GM23338 (cell line): ENCODE data around the gene CAMKK2. TPM values are rescaled to one million over a fixed set of nuclear protein-coding genes. Genes with fewer than 3 reads are reported as not detected.

Experiments used
- ATAC-seq: fragments of 200-7000 bp; cut with Tn5 transposase; 3 replicates; pipeline ENCODE4 v1.9.1; 2020
- DNase-seq: peaks from one replicate; pipeline ENCODE4 v3.0.0-alpha.2; 2015; ENCODE audit warnings: low spot score
- H2AFZ ChIP-seq: fragments of 200-600 bp; sonication (generic); 2 replicates; pipeline ENCODE4 v1.8.0; 2016; ENCODE audit warnings: antibody characterized with exemption, mild to moderate bottlenecking, moderate library complexity
- H3F3A ChIP-seq: fragments of 200-600 bp; sonication (generic); replicated peaks from 2 replicates; pipeline ENCODE4 v1.8.0; 2017; ENCODE audit warnings: antibody characterized with exemption, mixed run types, low read depth
- H3K27ac ChIP-seq: fragments of 200-600 bp; sonication (generic); 2 replicates; pipeline ENCODE4 v1.6.1; 2016; ENCODE audit warnings: low read depth
- H3K27me3 ChIP-seq: fragments of 200-600 bp; sonication (generic); 2 replicates; pipeline ENCODE4 v1.8.0; 2016; ENCODE audit warnings: mild to moderate bottlenecking, mixed run types, moderate library complexity; ENCODE audit not compliant: insufficient read depth
- H3K36me3 ChIP-seq: fragments of 200-600 bp; sonication (generic); 2 replicates; pipeline ENCODE4 v1.8.0; 2016; ENCODE audit warnings: mild to moderate bottlenecking; ENCODE audit not compliant: insufficient read depth
- H3K4me1 ChIP-seq: fragments of 200-600 bp; sonication (generic); 2 replicates; pipeline ENCODE4 v1.8.0; 2016; ENCODE audit warnings: mild to moderate bottlenecking, moderate library complexity; ENCODE audit not compliant: insufficient read depth
- H3K4me2 ChIP-seq: fragments of 200-600 bp; sonication (generic); 2 replicates; pipeline ENCODE4 v1.7.1; 2017; ENCODE audit warnings: mixed run types
- H3K4me3 ChIP-seq: fragments of 200-600 bp; sonication (generic); 2 replicates; pipeline ENCODE4 v1.6.1; 2016; ENCODE audit warnings: mixed run types
- H3K79me2 ChIP-seq: fragments of 200-600 bp; sonication (generic); replicated peaks from 2 replicates; pipeline ENCODE4 v1.8.0; 2017; ENCODE audit warnings: mild to moderate bottlenecking; ENCODE audit not compliant: insufficient read depth
- H3K9me2 ChIP-seq: fragments of 200-600 bp; sonication (generic); 2 replicates; pipeline ENCODE4 v1.8.0; 2017; ENCODE audit not compliant: insufficient read depth
- H4K20me1 ChIP-seq: fragments of 200-600 bp; sonication (generic); replicated peaks from 2 replicates; pipeline ENCODE4 v1.8.0; 2017; ENCODE audit warnings: mild to moderate bottlenecking; ENCODE audit not compliant: insufficient read depth
- H3K27ac Mint-ChIP-seq: 2 replicates; pipeline ENCODE4 v1.8.0; 2020; ENCODE audit warnings: inconsistent platforms, mild to moderate bottlenecking, moderate library complexity, mixed read lengths
- H3K27me3 Mint-ChIP-seq: 3 replicates; pipeline ENCODE4 v1.8.0; 2022; ENCODE audit warnings: low read depth, mild to moderate bottlenecking, moderate library complexity, mixed read lengths, inconsistent platforms; ENCODE audit not compliant: insufficient read depth, poor library complexity
- H3K36me3 Mint-ChIP-seq: 3 replicates; pipeline ENCODE4 v1.8.0; 2021; ENCODE audit warnings: low read depth, mild to moderate bottlenecking, inconsistent platforms, moderate library complexity, mixed read lengths
- H3K4me1 Mint-ChIP-seq: 3 replicates; pipeline ENCODE4 v1.8.0; 2020; ENCODE audit warnings: mild to moderate bottlenecking, inconsistent platforms, mixed read lengths
- H3K4me3 Mint-ChIP-seq: 3 replicates; pipeline ENCODE4 v1.8.0; 2021; ENCODE audit warnings: moderate library complexity, mild to moderate bottlenecking, inconsistent platforms, mixed read lengths
- H3K9me3 Mint-ChIP-seq: 3 replicates; pipeline ENCODE4 v1.8.0; 2020; ENCODE audit warnings: moderate library complexity, mild to moderate bottlenecking, inconsistent platforms, mixed read lengths
- CREB1 ChIP-seq: fragments of 250-450 bp; sonication (Bioruptor Pico); IDR thresholded peaks from 2 replicates; pipeline ENCODE4 v1.5.0; 2020; ENCODE audit warnings: low read depth, mild to moderate bottlenecking, moderate library complexity
- CTCF ChIP-seq, 2 experiments: fragments of 200-600 bp in 1 of 2; sonication (generic) in 1 of 2; conservative IDR thresholded peaks; 2 replicates each; pipeline versions ENCODE4 v1.5.1 to v1.6.1; 2016 to 2017; ENCODE audit warnings: antibody characterized with exemption in 2 of 2, low read depth in 2 of 2, mild to moderate bottlenecking in 2 of 2, moderate library complexity in 1 of 2
- EZH2 ChIP-seq: fragments of 200-600 bp; sonication (generic); IDR thresholded peaks from one replicate; pipeline ENCODE4 v1.8.0; 2017; ENCODE audit warnings: antibody characterized with exemption, mild to moderate bottlenecking, low read depth; ENCODE audit not compliant: unreplicated experiment
- EZH2phosphoT487 ChIP-seq: fragments of 200-600 bp; sonication (generic); IDR thresholded peaks from one replicate; pipeline ENCODE4 v1.8.1; 2018; ENCODE audit warnings: antibody characterized with exemption; ENCODE audit not compliant: unreplicated experiment
- JUNB ChIP-seq: IDR thresholded peaks from one replicate; pipeline ENCODE4 v1.6.1; 2016; ENCODE audit warnings: antibody characterized with exemption; ENCODE audit not compliant: unreplicated experiment
- NANOG ChIP-seq: IDR thresholded peaks from 2 replicates; pipeline ENCODE4 v1.6.1; 2016; ENCODE audit warnings: antibody characterized with exemption, borderline replicate concordance
- POLR2AphosphoS5 ChIP-seq: IDR thresholded peaks from 2 replicates; pipeline ENCODE4 v1.6.1; 2016; ENCODE audit warnings: antibody characterized with exemption, low read depth
- REST ChIP-seq: IDR thresholded peaks from one replicate; pipeline ENCODE4 v1.6.1; 2018; ENCODE audit warnings: antibody characterized with exemption; ENCODE audit not compliant: unreplicated experiment
- STAT1 ChIP-seq: IDR thresholded peaks from one replicate; pipeline ENCODE4 v1.6.1; 2016; ENCODE audit warnings: antibody characterized with exemption; ENCODE audit not compliant: unreplicated experiment
- ZNF114 ChIP-seq: fragments of 250-450 bp; sonication (Bioruptor Pico); IDR thresholded peaks from 2 replicates; pipeline ENCODE4 v1.5.0; 2020; ENCODE audit warnings: mild to moderate bottlenecking, moderate library complexity
- ZNF331 ChIP-seq: fragments of 250-450 bp; sonication (Bioruptor Pico); IDR thresholded peaks from 2 replicates; pipeline ENCODE4 v1.5.0; 2020; ENCODE audit warnings: low read depth, mild to moderate bottlenecking, moderate library complexity
- polyA plus RNA-seq: library from polyadenylated mRNA; unstranded; fragments of >200 nt; fragmentation: Nextera tagmentation; extraction: Ambion mirVana; gene quantifications from 2 replicates; pipeline ENCODE4 v1.2.1, GENCODE V29; 2016
- total RNA-seq: library from RNA; depleted of rRNA; stranded (reverse); fragments of >200 nt; shearing (Covaris generic); gene quantifications from 2 replicates; pipeline ENCODE4 v1.2.3, GENCODE V29; 2014
- TF ChIP-seq, protein P1 (sequence below): fragments of 250-450 bp; sonication (Bioruptor Pico); IDR thresholded peaks from 2 replicates; pipeline ENCODE4 v1.5.0; 2020; ENCODE audit warnings: mild to moderate bottlenecking, moderate library complexity

Gene CAMKK2
- total and polyA plus RNA-seq, 2 experiments from 2014 or later = 10.3 to 26.4 TPM

- TF ChIP-seq, protein P1, sequence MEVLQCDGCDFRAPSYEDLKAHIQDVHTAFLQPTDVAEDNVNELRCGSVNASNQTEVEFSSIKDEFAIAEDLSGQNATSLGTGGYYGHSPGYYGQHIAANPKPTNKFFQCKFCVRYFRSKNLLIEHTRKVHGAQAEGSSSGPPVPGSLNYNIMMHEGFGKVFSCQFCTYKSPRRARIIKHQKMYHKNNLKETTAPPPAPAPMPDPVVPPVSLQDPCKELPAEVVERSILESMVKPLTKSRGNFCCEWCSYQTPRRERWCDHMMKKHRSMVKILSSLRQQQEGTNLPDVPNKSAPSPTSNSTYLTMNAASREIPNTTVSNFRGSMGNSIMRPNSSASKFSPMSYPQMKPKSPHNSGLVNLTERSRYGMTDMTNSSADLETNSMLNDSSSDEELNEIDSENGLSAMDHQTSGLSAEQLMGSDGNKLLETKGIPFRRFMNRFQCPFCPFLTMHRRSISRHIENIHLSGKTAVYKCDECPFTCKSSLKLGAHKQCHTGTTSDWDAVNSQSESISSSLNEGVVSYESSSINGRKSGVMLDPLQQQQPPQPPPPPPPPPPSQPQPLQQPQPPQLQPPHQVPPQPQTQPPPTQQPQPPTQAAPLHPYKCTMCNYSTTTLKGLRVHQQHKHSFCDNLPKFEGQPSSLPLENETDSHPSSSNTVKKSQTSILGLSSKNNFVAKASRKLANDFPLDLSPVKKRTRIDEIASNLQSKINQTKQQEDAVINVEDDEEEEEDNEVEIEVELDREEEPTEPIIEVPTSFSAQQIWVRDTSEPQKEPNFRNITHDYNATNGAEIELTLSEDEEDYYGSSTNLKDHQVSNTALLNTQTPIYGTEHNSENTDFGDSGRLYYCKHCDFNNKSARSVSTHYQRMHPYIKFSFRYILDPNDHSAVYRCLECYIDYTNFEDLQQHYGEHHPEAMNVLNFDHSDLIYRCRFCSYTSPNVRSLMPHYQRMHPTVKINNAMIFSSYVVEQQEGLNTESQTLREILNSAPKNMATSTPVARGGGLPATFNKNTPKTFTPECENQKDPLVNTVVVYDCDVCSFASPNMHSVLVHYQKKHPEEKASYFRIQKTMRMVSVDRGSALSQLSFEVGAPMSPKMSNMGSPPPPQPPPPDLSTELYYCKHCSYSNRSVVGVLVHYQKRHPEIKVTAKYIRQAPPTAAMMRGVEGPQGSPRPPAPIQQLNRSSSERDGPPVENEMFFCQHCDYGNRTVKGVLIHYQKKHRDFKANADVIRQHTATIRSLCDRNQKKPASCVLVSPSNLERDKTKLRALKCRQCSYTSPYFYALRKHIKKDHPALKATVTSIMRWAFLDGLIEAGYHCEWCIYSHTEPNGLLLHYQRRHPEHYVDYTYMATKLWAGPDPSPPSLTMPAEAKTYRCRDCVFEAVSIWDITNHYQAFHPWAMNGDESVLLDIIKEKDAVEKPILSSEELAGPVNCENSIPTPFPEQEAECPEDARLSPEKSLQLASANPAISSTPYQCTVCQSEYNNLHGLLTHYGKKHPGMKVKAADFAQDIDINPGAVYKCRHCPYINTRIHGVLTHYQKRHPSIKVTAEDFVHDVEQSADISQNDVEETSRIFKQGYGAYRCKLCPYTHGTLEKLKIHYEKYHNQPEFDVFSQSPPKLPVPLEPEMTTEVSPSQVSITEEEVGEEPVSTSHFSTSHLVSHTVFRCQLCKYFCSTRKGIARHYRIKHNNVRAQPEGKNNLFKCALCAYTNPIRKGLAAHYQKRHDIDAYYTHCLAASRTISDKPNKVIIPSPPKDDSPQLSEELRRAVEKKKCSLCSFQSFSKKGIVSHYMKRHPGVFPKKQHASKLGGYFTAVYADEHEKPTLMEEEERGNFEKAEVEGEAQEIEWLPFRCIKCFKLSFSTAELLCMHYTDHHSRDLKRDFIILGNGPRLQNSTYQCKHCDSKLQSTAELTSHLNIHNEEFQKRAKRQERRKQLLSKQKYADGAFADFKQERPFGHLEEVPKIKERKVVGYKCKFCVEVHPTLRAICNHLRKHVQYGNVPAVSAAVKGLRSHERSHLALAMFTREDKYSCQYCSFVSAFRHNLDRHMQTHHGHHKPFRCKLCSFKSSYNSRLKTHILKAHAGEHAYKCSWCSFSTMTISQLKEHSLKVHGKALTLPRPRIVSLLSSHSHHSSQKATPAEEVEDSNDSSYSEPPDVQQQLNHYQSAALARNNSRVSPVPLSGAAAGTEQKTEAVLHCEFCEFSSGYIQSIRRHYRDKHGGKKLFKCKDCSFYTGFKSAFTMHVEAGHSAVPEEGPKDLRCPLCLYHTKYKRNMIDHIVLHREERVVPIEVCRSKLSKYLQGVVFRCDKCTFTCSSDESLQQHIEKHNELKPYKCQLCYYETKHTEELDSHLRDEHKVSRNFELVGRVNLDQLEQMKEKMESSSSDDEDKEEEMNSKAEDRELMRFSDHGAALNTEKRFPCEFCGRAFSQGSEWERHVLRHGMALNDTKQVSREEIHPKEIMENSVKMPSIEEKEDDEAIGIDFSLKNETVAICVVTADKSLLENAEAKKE = no peak
- TF ChIP-seq EZH2 (no peak), CTCF (conservative IDR thresholded peaks at IDR 0.05; ENCODE audit: low read depth in 2 of 2) (no peak)
Measured at GRCh38 chr12:121273364-121273896, 23.1 kb downstream of the CAMKK2 start (continued).

GRCh38 chr12:121267822-121268221 lies 28.7 kb downstream of the CAMKK2 start:
- no peaks in the 10 kb centered on the region for H3K79me2 ChIP-seq
- Mint-ChIP-seq H3K4me3 (no peak overlapping the region), H3K36me3 (peaks cover 28% of the 10 kb centered on the region), H3K27ac (no peak overlapping the region), H3K4me1 (no peaks in the 10 kb centered on the region), H3K9me3 (no peaks in the 10 kb centered on the region), H3K27me3 (peaks cover 2% of the 10 kb centered on the region)
- H2AFZ ChIP-seq = no peak overlapping the region
- H3K27me3 ChIP-seq = no peaks in the 10 kb centered on the region
- no peaks in the 10 kb centered on the region for H3K4me1 ChIP-seq
- ATAC-seq = no peak
- no peak overlapping the region for H3K27ac ChIP-seq
- no peak overlapping the region for H3K4me3 ChIP-seq
- peaks cover 11% of the 10 kb centered on the region for H4K20me1 ChIP-seq
- no peaks in the 10 kb centered on the region for H3F3A ChIP-seq
- H3K4me2 ChIP-seq = no peak overlapping the region
- DNase-seq = no peak
- no peaks in the 10 kb centered on the region for H3K9me2 ChIP-seq
- H3K36me3 ChIP-seq = no peaks in the 10 kb centered on the region; the same call in 1 of the 2 replicates
- TF ChIP-seq EZH2 (no peak), JUNB (no peak), STAT1 (no peak), ZNF114 (CRISPR knock-in tag) (no peak), POLR2AphosphoS5 (no peak), CTCF (conservative IDR thresholded peaks at IDR 0.05; ENCODE audit: low read depth in 2 of 2) (no peak), CREB1 (no peak), EZH2phosphoT487 (no peak), NANOG (no peak), REST (no peak), ZNF331 (CRISPR knock-in tag) (no peak)
